ENCODE results near the gene KCNQ2.

The KCNQ2 gene

GRCh38 chr20:63350597-63351325 is 121.7 kb downstream of the KCNQ2 start:
- Histone ChIP-seq H3K4ac (ENCODE audit: low read length) (no peak overlapping the region), H4K8ac (ENCODE audit: low read depth, low read length) (no peak overlapping the region), H3K18ac (ENCODE audit: low read length) (peak overlapping the region; percentile 80), H2BK15ac (ENCODE audit: low read length) (no peak overlapping the region), H4K91ac (ENCODE audit: low read depth, low read length, poor library complexity) (no peak overlapping the region), H3K4me2 (ENCODE audit: insufficient read depth, low read length, poor library complexity, severe bottlenecking) (no peak overlapping the region), H3K79me1 (ENCODE audit: low read depth, low read length) (peaks cover 11% of the 10 kb centered on the region), H2BK120ac (ENCODE audit: low read depth, low read length) (no peak overlapping the region), H3K36me3 (replicated peaks in 1 of 2; ENCODE audit: control insufficient read depth in 2 of 2, insufficient read depth in 2 of 2, low read length in 2 of 2) (no peaks in the 10 kb centered on the region), H3K4me1 (ENCODE audit: control insufficient read depth in 2 of 2, insufficient read depth in 1 of 2, low read depth in 1 of 2, low read length in 2 of 2) (peaks cover 6 to 15% of the 10 kb centered on the region in 2 donors), H3K4me3 (ENCODE audit: low read length in 2 of 2) (peak overlapping the region in 1 of 2 donors; percentile 67), H3K23ac (ENCODE audit: low read depth, low read length, poor library complexity) (peak overlapping the region; percentile 69), H2BK12ac (ENCODE audit: low read length) (peak overlapping the region; percentile 66), H2AFZ (ENCODE audit: low read length) (no peak overlapping the region), H3K27ac (replicated peaks; ENCODE audit: low read length) (no peak overlapping the region), H3K9ac (ENCODE audit: low read depth, low read length, poor library complexity) (no peak overlapping the region), H3K27me3 (ENCODE audit: control insufficient read depth in 3 of 3, insufficient read depth in 3 of 3, low read depth in 1 of 3, low read length in 3 of 3) (peaks cover 0 to 3% (median 0%) of the 10 kb centered on the region in 3 experiments), H3K9me3 (replicated peaks in 1 of 2; ENCODE audit: control insufficient read depth in 2 of 2, insufficient read depth in 1 of 2, low read depth in 1 of 2, low read length in 2 of 2) (peaks cover 2 to 3% of the 10 kb centered on the region in 2 donors), H2AK5ac (ENCODE audit: low read depth, low read length) (no peak overlapping the region), H2BK5ac (ENCODE audit: low read length) (no peak overlapping the region), H3K14ac (ENCODE audit: low read length) (peak overlapping the region; percentile 31)
- no peak for DNase-seq (ENCODE audit: low spot score)
- no CpG with 5 or more reads among the region's 46 CpGs for WGBS, 2 donors (ENCODE audit: extremely low coverage in 2 of 2, insufficient read length in 2 of 2, insufficient replicate concordance in 1 of 2)

All from neuronal stem cell (in vitro differentiated cells).